Skeletal muscle satellite cell (primary cell): ENCODE measurements around the gene LAPTM5.

Experiments used
- H3K27me3 ChIP-seq: 2 replicates; pipeline ENCODE4 v1.7.0; 2013; ENCODE audit warnings: low read length; ENCODE audit not compliant: control insufficient read depth, insufficient read depth
- H3K36me3 ChIP-seq: 2 replicates; pipeline ENCODE4 v1.7.0; 2013; ENCODE audit warnings: mild to moderate bottlenecking, control low read depth, low read length; ENCODE audit not compliant: insufficient read depth
- H3K4me1 ChIP-seq: 2 replicates; pipeline ENCODE4 v1.7.0; 2013; ENCODE audit warnings: low read length; ENCODE audit not compliant: control insufficient read depth, insufficient read depth
- H3K4me2 ChIP-seq: 2 replicates; pipeline ENCODE4 v1.7.0; 2013; ENCODE audit warnings: mild to moderate bottlenecking, low read length
- H3K4me3 ChIP-seq: 2 replicates; pipeline ENCODE4 v1.7.0; 2013; ENCODE audit warnings: low read length
- H3K9ac ChIP-seq: 2 replicates; pipeline ENCODE4 v1.7.0; 2013; ENCODE audit warnings: mild to moderate bottlenecking, low read depth, low read length, moderate library complexity
- H3K9me3 ChIP-seq: replicated peaks from 2 replicates; pipeline ENCODE4 v1.7.0; 2013; ENCODE audit warnings: mild to moderate bottlenecking, control low read depth, low read length

Gene LAPTM5

DNA sequence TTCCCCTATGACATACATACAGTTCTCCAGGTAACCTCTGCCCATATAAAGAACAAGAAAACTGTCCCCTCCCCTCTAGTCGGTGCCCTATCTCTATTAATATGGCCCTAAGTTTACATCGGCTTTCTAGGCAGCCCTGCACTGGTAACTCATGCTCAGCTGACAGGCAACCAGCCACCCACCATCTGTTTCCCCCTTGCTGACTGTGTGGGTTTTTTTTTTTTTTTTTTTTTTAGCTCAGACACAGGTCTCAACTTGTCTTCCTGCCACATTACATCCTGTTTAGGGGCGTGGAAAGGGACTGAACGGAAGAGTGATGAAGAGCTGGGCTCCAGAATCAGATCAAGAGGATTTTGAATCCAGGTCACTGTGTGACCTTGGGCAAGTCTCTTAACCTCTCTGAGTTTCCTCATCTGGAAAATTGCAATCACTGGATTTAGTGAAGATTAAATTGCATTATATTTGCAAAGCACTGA lies 14.0 kb downstream of the LAPTM5 start:
- Histone ChIP-seq H3K9me3 (no peaks in the 10 kb centered on the region), H3K9ac (no peak overlapping the region), H3K4me3 (no peak overlapping the region), H3K4me2 (no peak overlapping the region), H3K36me3 (no peaks in the 10 kb centered on the region), H3K27me3 (no peaks in the 10 kb centered on the region), H3K4me1 (no peaks in the 10 kb centered on the region)

- no peaks in the 10 kb centered on the region for H3K36me3 ChIP-seq
- no peak overlapping the region for H3K4me2 ChIP-seq
- H3K4me3 ChIP-seq, result no peak overlapping the region
- H3K9me3 ChIP-seq, result no peaks in the 10 kb centered on the region
- H3K4me1 ChIP-seq, result no peaks in the 10 kb centered on the region
- H3K9ac ChIP-seq, result no peak overlapping the region
- no peaks in the 10 kb centered on the region for H3K27me3 ChIP-seq
Measured at GRCh38 chr1:30742963-30743559, 14.5 kb downstream of the LAPTM5 start.

DNA sequence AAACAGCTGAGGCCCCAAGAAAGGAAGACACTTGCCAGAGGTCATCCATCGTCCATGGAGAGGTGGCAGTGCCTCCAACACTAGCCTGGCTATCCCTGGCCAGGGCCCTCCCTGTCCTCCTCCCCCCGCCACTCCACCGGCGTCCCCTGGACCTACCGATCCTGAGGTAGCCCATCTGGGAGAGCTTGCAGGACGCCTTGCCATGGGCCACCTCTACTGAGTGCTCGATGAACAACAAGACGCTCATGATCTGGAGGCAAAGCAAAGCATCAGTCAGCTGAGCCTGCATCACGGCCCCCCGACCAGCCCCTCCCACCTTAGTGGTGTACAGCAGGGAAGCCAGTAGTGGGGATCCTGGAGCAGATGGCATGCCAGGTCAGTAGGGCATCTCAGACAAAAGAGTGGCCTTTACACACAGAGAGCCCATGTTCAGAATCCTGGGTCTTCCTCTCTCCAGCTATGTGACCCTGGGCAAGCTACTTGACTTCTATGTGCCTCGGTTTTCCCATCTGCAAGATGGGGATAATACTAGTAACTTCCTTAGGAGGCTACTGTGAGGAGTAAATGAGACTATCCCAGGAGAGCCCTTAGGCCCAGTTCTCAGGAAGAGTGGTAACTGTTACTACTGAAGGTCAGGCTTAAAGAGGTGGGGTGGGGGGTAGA lies 15.1 kb downstream of the LAPTM5 start:
- Histone ChIP-seq H3K4me2 (no peak overlapping the region), H3K4me1 (no peaks in the 10 kb centered on the region), H3K4me3 (no peak overlapping the region), H3K9me3 (no peaks in the 10 kb centered on the region), H3K27me3 (peaks cover 3% of the 10 kb centered on the region), H3K9ac (no peak overlapping the region), H3K36me3 (no peaks in the 10 kb centered on the region)

- H3K36me3 ChIP-seq, result no peaks in the 10 kb centered on the region
- H3K9me3 ChIP-seq, result no peaks in the 10 kb centered on the region
- H3K4me1 ChIP-seq, result no peaks in the 10 kb centered on the region
- H3K4me2 ChIP-seq, result no peak overlapping the region
- peaks cover 10% of the 10 kb centered on the region for H3K27me3 ChIP-seq
- H3K9ac ChIP-seq, result no peak overlapping the region
- no peak overlapping the region for H3K4me3 ChIP-seq
Measured at GRCh38 chr1:30741239-30741894, 16.2 kb downstream of the LAPTM5 start.

GRCh38 chr1:30740251-30741238 lies 17.0 kb downstream of the LAPTM5 start:
- Histone ChIP-seq H3K4me3 (no peak overlapping the region), H3K4me2 (no peak overlapping the region), H3K27me3 (peaks cover 10% of the 10 kb centered on the region), H3K36me3 (no peaks in the 10 kb centered on the region), H3K9ac (no peak overlapping the region), H3K9me3 (no peaks in the 10 kb centered on the region), H3K4me1 (no peaks in the 10 kb centered on the region)

DNA sequence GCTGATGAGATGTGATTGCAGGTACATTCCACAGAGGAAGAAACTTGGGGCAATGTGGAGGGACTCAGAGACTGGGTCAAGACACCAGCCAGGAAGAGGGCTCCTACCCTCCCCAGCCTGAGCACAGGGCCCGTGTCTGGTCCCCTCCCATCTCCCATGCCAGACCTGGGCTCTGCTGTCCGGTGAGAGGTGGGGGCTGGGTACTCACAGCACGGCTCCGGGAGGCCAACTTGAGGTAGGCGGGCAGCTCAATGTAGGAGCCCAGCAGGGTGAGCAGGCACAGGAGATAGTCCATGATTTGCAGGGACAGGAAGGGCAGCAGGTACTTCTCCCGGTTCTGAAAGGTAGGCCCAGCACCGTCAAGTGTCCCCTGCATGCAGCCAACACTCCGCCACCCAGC lies 18.0 kb downstream of the LAPTM5 start:
- Histone ChIP-seq H3K36me3 (no peaks in the 10 kb centered on the region), H3K27me3 (peaks cover 10% of the 10 kb centered on the region), H3K4me2 (no peak overlapping the region), H3K9me3 (no peaks in the 10 kb centered on the region), H3K9ac (no peak overlapping the region), H3K4me1 (no peaks in the 10 kb centered on the region), H3K4me3 (no peak overlapping the region)

GRCh38 chr1:30738715-30739559 lies 18.6 kb downstream of the LAPTM5 start:
- Histone ChIP-seq H3K27me3 (peaks cover 10% of the 10 kb centered on the region), H3K4me2 (no peak overlapping the region), H3K4me3 (no peak overlapping the region), H3K36me3 (no peaks in the 10 kb centered on the region), H3K9me3 (no peaks in the 10 kb centered on the region), H3K4me1 (no peaks in the 10 kb centered on the region), H3K9ac (no peak overlapping the region)

- H3K9me3 ChIP-seq, result no peaks in the 10 kb centered on the region
- H3K4me3 ChIP-seq, result no peak overlapping the region
- peaks cover 10% of the 10 kb centered on the region for H3K27me3 ChIP-seq
- no peak overlapping the region for H3K4me2 ChIP-seq
- no peaks in the 10 kb centered on the region for H3K4me1 ChIP-seq
- H3K9ac ChIP-seq, result no peak overlapping the region
- H3K36me3 ChIP-seq, result no peaks in the 10 kb centered on the region
Measured at GRCh38 chr1:30738040-30738714, 19.4 kb downstream of the LAPTM5 start.

DNA sequence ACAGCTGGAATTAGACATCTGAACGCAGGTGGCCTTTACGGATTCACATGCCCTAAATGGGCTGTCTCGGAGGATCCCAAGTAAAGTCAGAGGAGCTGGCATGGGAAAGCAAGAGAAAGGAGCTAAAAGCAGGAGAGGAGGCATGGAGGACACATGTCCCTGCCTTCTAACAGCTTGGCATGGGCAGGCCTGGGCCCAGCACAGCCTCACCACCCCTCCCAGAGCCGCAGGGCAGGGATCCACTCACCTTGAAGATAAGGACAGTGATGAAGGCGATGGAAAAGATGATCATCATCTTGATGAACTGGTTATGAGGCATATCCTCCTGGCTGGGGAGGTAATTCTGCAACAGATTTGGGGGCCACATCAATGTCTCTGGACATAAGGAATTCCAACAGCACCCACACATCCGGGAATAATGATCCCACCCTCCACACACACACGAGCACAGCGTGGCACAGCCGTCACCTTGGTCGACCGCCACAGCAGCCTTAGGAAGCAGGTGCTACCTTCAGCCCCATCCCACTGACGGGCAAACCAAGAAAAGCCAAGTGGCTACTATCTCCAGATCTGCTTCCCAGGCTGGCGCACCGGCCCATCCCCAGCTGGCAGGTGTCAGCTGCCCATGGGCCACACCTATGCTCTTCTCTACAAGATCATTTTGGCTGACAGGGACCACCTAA lies 20.1 kb downstream of the LAPTM5 start:
- no peaks in the 10 kb centered on the region for H3K36me3 ChIP-seq
- H3K9me3 ChIP-seq, result no peaks in the 10 kb centered on the region
- no peak overlapping the region for H3K9ac ChIP-seq
- peaks cover 5% of the 10 kb centered on the region for H3K4me1 ChIP-seq
- H3K4me3 ChIP-seq, result no peak overlapping the region
- peaks cover 10% of the 10 kb centered on the region for H3K27me3 ChIP-seq
- no peak overlapping the region for H3K4me2 ChIP-seq
